ENCODE measurements around the gene RTN4R.

RTN4R gene

GRCh38 chr22:20239676-20240446 is 28.3 kb downstream of the RTN4R start:
- DNase-seq = no peak

- no peak for DNase-seq
These were observed 29.0 kb downstream of the RTN4R start for GRCh38 chr22:20238901-20239675.

- DNase-seq = peak; percentile 35
These were observed 29.6 kb downstream of the RTN4R start for GRCh38 chr22:20238536-20238900.

GRCh38 chr22:20237480-20238440 is 30.4 kb downstream of the RTN4R start:
- no peak for DNase-seq

GRCh38 chr22:20236052-20236717 is 31.9 kb downstream of the RTN4R start:
- DNase-seq = no peak

GRCh38 chr22:20235389-20235991 is 32.6 kb downstream of the RTN4R start:
- no peak for DNase-seq

GRCh38 chr22:20234760-20235388 is 33.2 kb downstream of the RTN4R start:
- DNase-seq = no peak

GRCh38 chr22:20234314-20234682 is 33.8 kb downstream of the RTN4R start:
- DNase-seq = no peak

- no peak for DNase-seq
These were observed 34.5 kb downstream of the RTN4R start for GRCh38 chr22:20233351-20234313.

GRCh38 chr22:20232781-20233180 is 35.3 kb downstream of the RTN4R start:
- no peak for DNase-seq

- no peak for DNase-seq
These were observed 35.9 kb downstream of the RTN4R start for GRCh38 chr22:20232237-20232598.

GRCh38 chr22:20231514-20232236 is 36.4 kb downstream of the RTN4R start:
- no peak for DNase-seq

GRCh38 chr22:20230777-20231420 is 37.2 kb downstream of the RTN4R start:
- no peak for DNase-seq

GRCh38 chr22:20229916-20230775 is 38.0 kb downstream of the RTN4R start:
- DNase-seq = no peak

- DNase-seq = no peak
These were observed 39.2 kb downstream of the RTN4R start for GRCh38 chr22:20228939-20229272.

GRCh38 chr22:20228055-20228938 is 39.8 kb downstream of the RTN4R start:
- no peak for DNase-seq

- DNase-seq = no peak
These were observed 40.8 kb downstream of the RTN4R start for GRCh38 chr22:20227363-20227762.

All from NCI-H2171 (cell line).